Smooth muscle cell (in vitro differentiated cells): ENCODE data around the gene HJV. TPM values are rescaled to one million over a fixed set of nuclear protein-coding genes. Genes with fewer than 3 reads are reported as not detected.

ENCODE experiments used
- DNase-seq: peaks from one replicate; lab custom pipeline; 2025; ENCODE audit not compliant: unreplicated experiment; lab: John Stamatoyannopoulos, UW
- H2AFZ ChIP-seq: fragments of 200-600 bp; sonication (generic); 2 replicates; pipeline ENCODE4 v1.6.0; 2016; ENCODE audit warnings: antibody characterized with exemption, low read depth, mild to moderate bottlenecking
- H3F3A ChIP-seq: fragments of 200-600 bp; sonication (generic); 2 replicates; pipeline ENCODE4 v1.6.0; 2017; ENCODE audit warnings: antibody characterized with exemption, low read depth
- H3K27ac ChIP-seq: fragments of 200-600 bp; sonication (generic); 2 replicates; pipeline ENCODE4 v1.5.1; 2016; ENCODE audit warnings: low read depth, mild to moderate bottlenecking
- H3K27me3 ChIP-seq: fragments of 200-600 bp; sonication (generic); 2 replicates; pipeline ENCODE4 v1.6.1; 2016; ENCODE audit warnings: low read depth, mild to moderate bottlenecking
- H3K36me3 ChIP-seq: fragments of 200-600 bp; sonication (generic); 2 replicates; pipeline ENCODE4 v1.5.1; 2016; ENCODE audit warnings: low read depth
- H3K4me1 ChIP-seq: fragments of 200-600 bp; sonication (generic); 2 replicates; pipeline ENCODE4 v1.5.1; 2016; ENCODE audit warnings: low read depth
- H3K4me2 ChIP-seq: fragments of 200-600 bp; sonication (generic); 2 replicates; pipeline ENCODE4 v1.6.0; 2016; ENCODE audit warnings: mild to moderate bottlenecking
- H3K4me3 ChIP-seq: fragments of 200-600 bp; sonication (generic); 2 replicates; pipeline ENCODE4 v1.5.1; 2016; ENCODE audit warnings: mild to moderate bottlenecking
- H3K79me2 ChIP-seq: fragments of 200-600 bp; sonication (generic); 2 replicates; pipeline ENCODE4 v1.6.0; 2016; ENCODE audit warnings: low read depth, mild to moderate bottlenecking
- H3K9ac ChIP-seq: fragments of 200-600 bp; sonication (generic); 2 replicates; pipeline ENCODE4 v1.6.0; 2016; ENCODE audit warnings: low read depth
- H3K9me3 ChIP-seq: fragments of 200-600 bp; sonication (generic); replicated peaks from 2 replicates; pipeline ENCODE4 v1.5.1; 2016; ENCODE audit warnings: low read depth
- H4K20me1 ChIP-seq: fragments of 200-600 bp; sonication (generic); 2 replicates; pipeline ENCODE4 v1.6.0; 2016; ENCODE audit warnings: low read depth
- CTCF ChIP-seq: fragments of 200-600 bp; sonication (generic); IDR thresholded peaks from 2 replicates; pipeline ENCODE4 v1.5.1; 2017; ENCODE audit warnings: borderline replicate concordance, mild to moderate bottlenecking, antibody characterized with exemption; ENCODE audit not compliant: insufficient read depth, poor library complexity, severe bottlenecking
- WGBS: methylation state at CpG from one replicate; pipeline ENCODE4 v1.1.7; 2016; ENCODE audit warnings: low lambda C conversion rate; 5-methylcytosine and 5-hydroxymethylcytosine counted together
- polyA plus RNA-seq: library from polyadenylated mRNA; unstranded; fragments of >200 nt; fragmentation: Nextera tagmentation; extraction: Ambion mirVana; gene quantifications from 2 replicates; pipeline ENCODE4 v1.2.1, GENCODE V29; 2016
- total RNA-seq: library from RNA; depleted of rRNA; stranded (reverse); fragments of >200 nt; gene quantifications from 2 replicates; pipeline ENCODE4 v1.2.3, GENCODE V29; 2014

HJV gene
- total and polyA plus RNA-seq, 2 experiments from 2014 or later: not detected

- peak overlapping the region; percentile 59 for H3K27ac ChIP-seq
- no peaks in the 10 kb centered on the region for H3K36me3 ChIP-seq
- no peak for TF ChIP-seq CTCF
- peaks cover 41% of the 10 kb centered on the region for H3K79me2 ChIP-seq
- no peaks in the 10 kb centered on the region for H3K9me3 ChIP-seq
- H3K4me2 ChIP-seq: peak overlapping the region; percentile 93
- peak overlapping the region; percentile 85 for H3K9ac ChIP-seq
- H3K4me3 ChIP-seq: peak overlapping the region; percentile 82
- H4K20me1 ChIP-seq: peaks cover 55% of the 10 kb centered on the region
- H3F3A ChIP-seq: peaks cover 35% of the 10 kb centered on the region
- WGBS: 35% methylated on average over 8 of the region's 8 CpGs
- H3K27me3 ChIP-seq: no peaks in the 10 kb centered on the region
- no peak overlapping the region for H2AFZ ChIP-seq
- H3K4me1 ChIP-seq: peaks cover 30% of the 10 kb centered on the region
- no peak for DNase-seq
Observed at GRCh38 chr1:145995148-145995881, 26.2 kb downstream of the HJV start.

GRCh38 chr1:145994391-145995120 lies 27.0 kb downstream of the HJV start:
- Histone ChIP-seq H3F3A (peaks cover 35% of the 10 kb centered on the region), H3K9ac (peak overlapping the region; percentile 85), H3K36me3 (no peaks in the 10 kb centered on the region), H3K79me2 (peaks cover 41% of the 10 kb centered on the region), H3K27ac (peak overlapping the region; percentile 59), H3K9me3 (no peaks in the 10 kb centered on the region), H4K20me1 (peaks cover 55% of the 10 kb centered on the region), H3K27me3 (no peaks in the 10 kb centered on the region), H3K4me2 (peak overlapping the region; percentile 93), H3K4me1 (peaks cover 30% of the 10 kb centered on the region), H3K4me3 (peak overlapping the region; percentile 82), H2AFZ (no peak overlapping the region)
- TF ChIP-seq CTCF: no peak
- DNase-seq: no peak
- 65% methylated on average over 10 of the region's 10 CpGs for WGBS

GRCh38 chr1:145993618-145994390 lies 27.7 kb downstream of the HJV start:
- H3F3A ChIP-seq: peaks cover 35% of the 10 kb centered on the region
- no peak for TF ChIP-seq CTCF
- H3K36me3 ChIP-seq: no peaks in the 10 kb centered on the region
- no peak overlapping the region for H2AFZ ChIP-seq
- H3K4me2 ChIP-seq: peak overlapping the region; percentile 93
- peaks cover 41% of the 10 kb centered on the region for H3K79me2 ChIP-seq
- peaks cover 55% of the 10 kb centered on the region for H4K20me1 ChIP-seq
- WGBS: 83% methylated on average over 6 of the region's 6 CpGs
- no peak for DNase-seq
- peaks cover 30% of the 10 kb centered on the region for H3K4me1 ChIP-seq
- peak overlapping the region; percentile 31 for H3K9ac ChIP-seq
- peak overlapping the region; percentile 82 for H3K4me3 ChIP-seq
- H3K9me3 ChIP-seq: no peaks in the 10 kb centered on the region
- H3K27me3 ChIP-seq: no peaks in the 10 kb centered on the region
- peak overlapping the region; percentile 44 for H3K27ac ChIP-seq
